ENCODE measurements around the gene SMG6. TPM values are rescaled to one million over a fixed set of nuclear protein-coding genes. Genes with fewer than 3 reads are reported as not detected.

Gene SMG6
- total RNA-seq, 2 donors from 2014 or later: 33.2 to 82.9 TPM

DNA sequence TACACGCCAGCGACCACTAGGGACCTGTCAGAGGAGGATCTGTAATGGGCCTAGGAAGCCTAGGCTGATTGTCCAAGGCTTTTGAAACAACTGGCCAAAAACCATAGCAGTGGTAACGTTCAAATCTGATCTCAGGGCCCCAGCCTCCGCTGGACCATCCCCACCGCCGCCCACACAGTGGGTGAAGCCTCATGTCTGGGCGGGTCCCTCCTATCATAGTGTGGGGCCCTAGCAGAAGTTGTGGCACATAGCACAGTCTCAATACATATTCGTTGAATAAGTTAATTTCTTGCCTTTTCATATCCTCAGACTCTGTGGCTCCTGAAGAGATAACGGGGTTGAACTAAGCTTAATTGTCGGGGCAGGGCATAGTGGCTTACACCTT is 272.8 kb downstream of the SMG6 start:
- H3K4me1 ChIP-seq (ENCODE audit: control insufficient read depth in 1 of 2, low read depth in 2 of 2): peaks cover 4 to 39% of the 10 kb centered on the region in 2 donors
- no peak overlapping the region for H3K27ac ChIP-seq
- DNase-seq (ENCODE audit: low spot score) (no peak), ATAC-seq (ENCODE audit: insufficient number of reproducible peaks, low FRiP score, low read depth) (no peak)
- peak overlapping the region; percentile 88 for H3K4me3 ChIP-seq
- no peaks in the 10 kb centered on the region for H3K27me3 ChIP-seq (replicated peaks; ENCODE audit: insufficient read depth)
- TF ChIP-seq, protein P1, sequence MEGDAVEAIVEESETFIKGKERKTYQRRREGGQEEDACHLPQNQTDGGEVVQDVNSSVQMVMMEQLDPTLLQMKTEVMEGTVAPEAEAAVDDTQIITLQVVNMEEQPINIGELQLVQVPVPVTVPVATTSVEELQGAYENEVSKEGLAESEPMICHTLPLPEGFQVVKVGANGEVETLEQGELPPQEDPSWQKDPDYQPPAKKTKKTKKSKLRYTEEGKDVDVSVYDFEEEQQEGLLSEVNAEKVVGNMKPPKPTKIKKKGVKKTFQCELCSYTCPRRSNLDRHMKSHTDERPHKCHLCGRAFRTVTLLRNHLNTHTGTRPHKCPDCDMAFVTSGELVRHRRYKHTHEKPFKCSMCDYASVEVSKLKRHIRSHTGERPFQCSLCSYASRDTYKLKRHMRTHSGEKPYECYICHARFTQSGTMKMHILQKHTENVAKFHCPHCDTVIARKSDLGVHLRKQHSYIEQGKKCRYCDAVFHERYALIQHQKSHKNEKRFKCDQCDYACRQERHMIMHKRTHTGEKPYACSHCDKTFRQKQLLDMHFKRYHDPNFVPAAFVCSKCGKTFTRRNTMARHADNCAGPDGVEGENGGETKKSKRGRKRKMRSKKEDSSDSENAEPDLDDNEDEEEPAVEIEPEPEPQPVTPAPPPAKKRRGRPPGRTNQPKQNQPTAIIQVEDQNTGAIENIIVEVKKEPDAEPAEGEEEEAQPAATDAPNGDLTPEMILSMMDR (IDR thresholded peaks at IDR 0.05): peak; percentile 43
- peaks cover 5% of the 10 kb centered on the region for H3K36me3 ChIP-seq
- no peaks in the 10 kb centered on the region for H3K9me3 ChIP-seq

DNA sequence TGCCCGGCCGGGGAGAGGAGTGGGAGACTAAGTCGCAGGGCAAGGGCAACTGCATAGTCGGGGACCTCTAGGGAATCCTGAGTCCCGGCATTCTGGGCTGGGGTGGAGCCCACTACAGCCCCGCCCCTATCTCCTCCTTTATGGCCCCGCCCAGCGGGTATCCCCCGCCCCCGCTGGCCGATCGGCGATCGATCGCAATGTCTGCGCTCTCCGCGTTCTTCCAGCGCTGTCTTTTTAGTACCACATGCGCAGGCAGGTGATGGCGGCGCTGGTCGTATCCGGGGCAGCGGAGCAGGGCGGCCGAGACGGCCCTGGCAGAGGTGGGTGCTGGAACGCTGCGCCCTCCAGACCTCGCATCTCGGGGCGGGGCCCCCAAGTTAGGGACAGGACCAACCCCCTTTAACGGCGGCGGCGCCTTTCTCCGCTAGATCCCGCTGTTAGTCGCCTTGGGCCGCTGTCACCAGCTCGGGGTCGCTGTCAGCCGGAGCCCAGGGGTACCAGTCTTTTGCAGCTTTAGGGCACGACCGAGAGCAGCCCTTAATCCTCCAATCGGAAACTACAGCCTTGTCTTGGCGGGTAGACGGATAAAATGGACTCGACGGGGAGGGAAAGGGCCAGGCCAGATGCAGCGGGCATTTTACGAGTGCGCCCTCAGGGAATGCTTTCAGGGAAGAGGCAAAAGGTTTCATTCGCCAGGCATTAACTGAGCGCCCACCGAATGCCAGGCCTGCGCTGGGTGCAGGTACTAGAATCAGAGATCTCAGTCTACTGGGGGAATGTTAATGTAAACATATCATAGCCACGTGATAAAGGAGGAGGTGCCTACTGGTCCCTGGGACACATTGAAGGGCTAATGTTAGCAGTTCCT is 273.4 kb downstream of the SMG6 start, which contains the start of gene DPH1:
Gene DPH1, plus strand, starts transcription at position 243 of the 868 bp plus-strand sequence. Its CDS starts 17 bp downstream, at position 260.
- TF ChIP-seq, protein P1 (IDR thresholded peaks at IDR 0.05): no peak
- no peak for DNase-seq (ENCODE audit: low spot score)
- Histone ChIP-seq H3K9me3 (no peaks in the 10 kb centered on the region), H3K4me3 (peak within 1 kb of the TSS; percentile 88), H3K4me1 (ENCODE audit: control insufficient read depth in 1 of 2, low read depth in 2 of 2) (peaks cover 4 to 45% of the 10 kb centered on the region in 2 donors), H3K36me3 (peaks cover 4% of the 10 kb centered on the region), H3K27ac (peak within 1 kb of the TSS in 1 of 2 donors; percentile 54), H3K27me3 (replicated peaks; ENCODE audit: insufficient read depth) (no peaks in the 10 kb centered on the region)
- peak; percentile 34 for ATAC-seq (ENCODE audit: insufficient number of reproducible peaks, low FRiP score, low read depth)

DNA sequence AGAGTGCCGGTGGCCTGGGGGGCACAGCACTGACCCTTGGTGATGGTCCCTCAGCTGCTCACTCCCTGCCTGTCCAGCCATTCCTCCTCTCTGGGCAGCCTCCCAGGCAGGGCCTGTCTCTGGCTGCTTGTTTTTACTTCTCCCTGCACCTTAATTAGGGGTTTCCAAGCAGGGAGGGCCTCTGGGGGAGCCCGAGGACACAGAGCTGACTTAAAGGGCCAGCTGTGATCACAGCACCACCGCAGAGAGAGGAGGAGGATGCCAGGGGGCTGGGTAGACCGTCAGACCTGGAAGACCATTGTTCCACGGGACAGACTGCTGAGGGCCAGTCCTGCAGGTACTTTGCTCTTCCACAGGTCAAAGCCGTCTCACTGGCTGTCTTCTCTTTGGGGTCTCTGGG is 274.8 kb downstream of the SMG6 start:
- Histone ChIP-seq H3K27ac (no peak overlapping the region), H3K9me3 (no peaks in the 10 kb centered on the region), H3K4me1 (ENCODE audit: control insufficient read depth in 1 of 2, low read depth in 2 of 2) (peaks cover 4 to 59% of the 10 kb centered on the region in 2 donors), H3K36me3 (peaks cover 1% of the 10 kb centered on the region), H3K4me3 (no peak overlapping the region), H3K27me3 (replicated peaks; ENCODE audit: insufficient read depth) (no peaks in the 10 kb centered on the region)
- TF ChIP-seq, protein P1 (IDR thresholded peaks at IDR 0.05): no peak
- DNase-seq (ENCODE audit: low spot score): no peak
- no peak for ATAC-seq (ENCODE audit: insufficient number of reproducible peaks, low FRiP score, low read depth)

DNA sequence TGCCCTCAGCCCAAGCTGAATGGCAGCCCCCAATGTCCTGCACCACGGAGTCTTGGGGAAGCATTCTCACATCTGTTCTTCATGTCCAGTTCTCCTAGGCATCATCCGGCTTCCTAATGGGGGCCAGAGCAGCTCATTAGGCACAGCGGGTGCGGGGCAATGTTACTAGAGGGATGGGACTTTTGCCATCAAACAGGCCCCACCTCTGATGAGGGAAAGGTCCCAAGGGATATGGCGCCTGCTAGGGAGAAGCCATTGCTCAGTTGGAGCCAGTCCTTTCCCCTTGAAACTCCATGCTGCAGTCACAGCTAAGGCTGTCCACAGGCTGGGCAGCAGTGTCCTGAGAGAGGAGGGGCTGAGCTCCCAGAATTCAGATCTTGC is 275.4 kb downstream of the SMG6 start:
- Histone ChIP-seq H3K27me3 (replicated peaks; ENCODE audit: insufficient read depth) (no peaks in the 10 kb centered on the region), H3K36me3 (no peaks in the 10 kb centered on the region), H3K9me3 (no peaks in the 10 kb centered on the region), H3K27ac (no peak overlapping the region), H3K4me1 (ENCODE audit: control insufficient read depth in 1 of 2, low read depth in 2 of 2) (peaks cover 6 to 61% of the 10 kb centered on the region in 2 donors), H3K4me3 (no peak overlapping the region)
- TF ChIP-seq, protein P1 (IDR thresholded peaks at IDR 0.05): no peak
- ATAC-seq (ENCODE audit: insufficient number of reproducible peaks, low FRiP score, low read depth): no peak
- no peak for DNase-seq (ENCODE audit: low spot score)

GRCh38 chr17:2027528-2028233 is 275.9 kb downstream of the SMG6 start:
- Histone ChIP-seq H3K36me3 (no peaks in the 10 kb centered on the region), H3K27ac (no peak overlapping the region), H3K4me1 (ENCODE audit: control insufficient read depth in 1 of 2, low read depth in 2 of 2) (peaks cover 8 to 61% of the 10 kb centered on the region in 2 donors), H3K9me3 (no peaks in the 10 kb centered on the region), H3K27me3 (replicated peaks; ENCODE audit: insufficient read depth) (no peaks in the 10 kb centered on the region), H3K4me3 (no peak overlapping the region)
- no peak for DNase-seq (ENCODE audit: low spot score)
- TF ChIP-seq, protein P1 (IDR thresholded peaks at IDR 0.05): no peak
- ATAC-seq (ENCODE audit: insufficient number of reproducible peaks, low FRiP score, low read depth): no peak

Data from thoracic aorta (tissue), 2 donors.